AG09319 (cell line): ENCODE measurements around the gene ACTG1.

Experiments
- DNase-seq: peaks from one replicate; pipeline ENCODE4 v3.0.0-alpha.2; 2010; ENCODE audit warnings: low read depth; ENCODE audit errors: extremely low read depth
- CTCF ChIP-seq: IDR thresholded peaks from 2 replicates; pipeline ENCODE4 v1.5.1; 2011; ENCODE audit warnings: low read depth, mild to moderate bottlenecking, inconsistent platforms, low read length, moderate library complexity

The ACTG1 gene

GRCh38 chr17:81461607-81462500 lies 50.7 kb downstream of the ACTG1 start:
- TF ChIP-seq CTCF = no peak
- DNase-seq = no peak

GRCh38 chr17:81460856-81461460 lies 51.6 kb downstream of the ACTG1 start:
- TF ChIP-seq CTCF = no peak
- DNase-seq = no peak
